ENCODE measurements around the gene ENPP6.

The ENPP6 gene

GRCh38 chr4:184103527-184104264 is 114.0 kb downstream of the ENPP6 start:
- DNase-seq (ENCODE audit: low read depth) = no peak
- H3K4me3 ChIP-seq (ENCODE audit: control insufficient read depth, low read depth, low read length) = no peak overlapping the region
- TF ChIP-seq CTCF (IDR thresholded peaks at IDR 0.05; ENCODE audit: control insufficient read depth, insufficient read depth, low read depth, low read length, missing control alignments) = no peak

GRCh38 chr4:184102927-184103326 is 114.7 kb downstream of the ENPP6 start:
- H3K4me3 ChIP-seq (ENCODE audit: control insufficient read depth, low read depth, low read length) = no peak overlapping the region
- no peak for TF ChIP-seq CTCF (IDR thresholded peaks at IDR 0.05; ENCODE audit: control insufficient read depth, insufficient read depth, low read depth, low read length, missing control alignments)
- DNase-seq (ENCODE audit: low read depth) = no peak

- TF ChIP-seq CTCF (IDR thresholded peaks at IDR 0.05; ENCODE audit: control insufficient read depth, insufficient read depth, low read depth, low read length, missing control alignments) = no peak
- DNase-seq (ENCODE audit: low read depth) = no peak
- H3K4me3 ChIP-seq (ENCODE audit: control insufficient read depth, low read depth, low read length) = no peak overlapping the region
These were observed 115.2 kb downstream of the ENPP6 start for GRCh38 chr4:184102488-184102887.

- no peak overlapping the region for H3K4me3 ChIP-seq (ENCODE audit: control insufficient read depth, low read depth, low read length)
- DNase-seq (ENCODE audit: low read depth) = no peak
- no peak for TF ChIP-seq CTCF (IDR thresholded peaks at IDR 0.05; ENCODE audit: control insufficient read depth, insufficient read depth, low read depth, low read length, missing control alignments)
These were observed 116.0 kb downstream of the ENPP6 start for GRCh38 chr4:184101711-184102110.

- TF ChIP-seq CTCF (IDR thresholded peaks at IDR 0.05; ENCODE audit: control insufficient read depth, insufficient read depth, low read depth, low read length, missing control alignments) = peak; percentile 41
- DNase-seq (ENCODE audit: low read depth) = no peak
- H3K4me3 ChIP-seq (ENCODE audit: control insufficient read depth, low read depth, low read length) = no peak overlapping the region
These were observed 117.3 kb downstream of the ENPP6 start for GRCh38 chr4:184100297-184100885.

GRCh38 chr4:184099535-184099966 is 118.1 kb downstream of the ENPP6 start:
- no peak for TF ChIP-seq CTCF (IDR thresholded peaks at IDR 0.05; ENCODE audit: control insufficient read depth, insufficient read depth, low read depth, low read length, missing control alignments)
- no peak for DNase-seq (ENCODE audit: low read depth)
- H3K4me3 ChIP-seq (ENCODE audit: control insufficient read depth, low read depth, low read length) = no peak overlapping the region
